ENCODE data around the gene LRCH3.
"Not testable (repeated sequence)": the region's sequence is repeated elsewhere in the genome, so short reads cannot be mapped to it uniquely, and the experiment has no call there.

The LRCH3 gene

GRCh38 chr3:197926418-197926817, 135.4 kb downstream of the LRCH3 start:
- no peak for TF ChIP-seq CTCF (IDR thresholded peaks at IDR 0.05; ENCODE audit: extremely low read depth, missing control alignments)
- DNase-seq (ENCODE audit: low spot score): no peak

GRCh38 chr3:197927578-197927977, 136.5 kb downstream of the LRCH3 start:
- DNase-seq (ENCODE audit: low spot score): not testable (repeated sequence)

- TF ChIP-seq CTCF (IDR thresholded peaks at IDR 0.05; ENCODE audit: extremely low read depth, missing control alignments): no peak
- no peak for DNase-seq (ENCODE audit: low spot score)
Observed at GRCh38 chr3:197936819-197937384, 145.8 kb downstream of the LRCH3 start.
